Sigmoid colon (tissue), 4 donors: ENCODE results near the gene GPHN.

Experiments
- POLR2A ChIP-seq, 2 donors: fragments of 450-650 bp; IDR thresholded peaks; one replicate each; pipeline ENCODE4 v1.6.1; 2016; ENCODE audit warnings: antibody characterized with exemption in 2 of 2, mild to moderate bottlenecking in 2 of 2, moderate library complexity in 2 of 2
- POLR2AphosphoS5 ChIP-seq, 4 donors: sonication (generic); formaldehyde crosslinking; IDR thresholded peaks; one replicate each; pipeline ENCODE4 v1.6.1; 2017; ENCODE audit warnings: antibody characterized with exemption in 4 of 4
- TF ChIP-seq, protein P1 (sequence below), 4 experiments: fragments of 450-650 bp in 3 of 4; fragments of 200-600 bp in 1 of 4; IDR thresholded peaks; one replicate each; pipeline ENCODE4 v1.5.1; 2016 to 2019; ENCODE audit warnings: antibody characterized with exemption in 4 of 4, mild to moderate bottlenecking in 3 of 4, moderate library complexity in 2 of 4

DNA sequence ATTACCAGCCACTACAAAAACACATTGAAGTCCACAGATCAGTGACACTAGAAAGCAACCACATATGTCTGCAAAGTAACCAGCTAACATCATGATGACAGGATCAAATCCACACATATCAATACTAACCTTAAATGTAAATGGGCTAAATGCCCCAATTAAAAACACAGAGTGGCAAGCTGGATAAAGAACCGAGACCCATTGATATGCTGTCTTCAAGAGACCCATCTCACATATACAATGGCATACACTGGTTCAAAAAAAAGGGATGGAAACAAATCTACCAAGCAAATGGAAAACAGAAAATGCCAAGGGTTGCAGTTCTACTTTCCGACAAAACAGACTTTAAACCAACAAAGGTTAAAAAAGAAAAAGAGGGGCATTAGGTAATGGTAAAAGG, 307.7 kb downstream of the GPHN start:
- TF ChIP-seq, protein P1, sequence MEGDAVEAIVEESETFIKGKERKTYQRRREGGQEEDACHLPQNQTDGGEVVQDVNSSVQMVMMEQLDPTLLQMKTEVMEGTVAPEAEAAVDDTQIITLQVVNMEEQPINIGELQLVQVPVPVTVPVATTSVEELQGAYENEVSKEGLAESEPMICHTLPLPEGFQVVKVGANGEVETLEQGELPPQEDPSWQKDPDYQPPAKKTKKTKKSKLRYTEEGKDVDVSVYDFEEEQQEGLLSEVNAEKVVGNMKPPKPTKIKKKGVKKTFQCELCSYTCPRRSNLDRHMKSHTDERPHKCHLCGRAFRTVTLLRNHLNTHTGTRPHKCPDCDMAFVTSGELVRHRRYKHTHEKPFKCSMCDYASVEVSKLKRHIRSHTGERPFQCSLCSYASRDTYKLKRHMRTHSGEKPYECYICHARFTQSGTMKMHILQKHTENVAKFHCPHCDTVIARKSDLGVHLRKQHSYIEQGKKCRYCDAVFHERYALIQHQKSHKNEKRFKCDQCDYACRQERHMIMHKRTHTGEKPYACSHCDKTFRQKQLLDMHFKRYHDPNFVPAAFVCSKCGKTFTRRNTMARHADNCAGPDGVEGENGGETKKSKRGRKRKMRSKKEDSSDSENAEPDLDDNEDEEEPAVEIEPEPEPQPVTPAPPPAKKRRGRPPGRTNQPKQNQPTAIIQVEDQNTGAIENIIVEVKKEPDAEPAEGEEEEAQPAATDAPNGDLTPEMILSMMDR (IDR thresholded peaks at IDR 0.05): no peak
- TF ChIP-seq POLR2AphosphoS5 (IDR thresholded peaks at IDR 0.05) (no peak), POLR2A (IDR thresholded peaks at IDR 0.05) (no peak)
